ENCODE measurements around the gene KYAT1. TPM values are rescaled to one million over a fixed set of nuclear protein-coding genes. Genes with fewer than 3 reads are reported as not detected.

The KYAT1 gene
- polyA plus RNA-seq, 1 donor = 6.5 TPM

DNA sequence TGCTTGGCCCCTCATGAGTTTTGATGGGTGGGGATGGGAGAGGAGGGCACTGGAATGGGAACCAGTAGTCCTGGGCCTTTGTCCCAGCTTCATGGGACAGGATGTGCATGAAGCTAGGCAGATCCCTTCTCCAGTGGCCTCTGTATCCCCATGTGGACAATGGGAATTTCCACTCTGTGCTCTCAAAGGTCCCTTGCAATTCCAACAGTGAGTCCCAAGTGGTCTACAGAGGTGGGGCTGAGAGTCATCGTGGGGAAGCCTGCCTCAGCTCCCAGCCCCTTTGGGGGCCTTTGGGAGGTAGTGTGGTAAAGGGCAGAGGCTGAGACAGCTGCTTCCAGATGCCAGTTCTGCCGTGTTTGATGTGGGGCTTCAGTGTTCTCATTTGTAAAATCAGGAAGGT, 37.2 kb upstream of the KYAT1 start:
- WGBS (ENCODE audit: insufficient coverage, low lambda C conversion rate) = 80% methylated on average over 1 of the region's 2 CpGs
- Histone ChIP-seq H3K36me3 (ENCODE audit: control insufficient read depth, insufficient read depth, low read length) (peaks cover 30% of the 10 kb centered on the region), H3K4me3 (ENCODE audit: low read length) (no peak overlapping the region), H3K9me3 (ENCODE audit: control insufficient read depth, low read depth, low read length) (peaks cover 3% of the 10 kb centered on the region), H3K4me1 (ENCODE audit: control insufficient read depth, insufficient read depth, low read length) (peaks cover 13% of the 10 kb centered on the region), H3K27ac (ENCODE audit: low read length) (peak overlapping the region; percentile 68), H3K27me3 (ENCODE audit: control insufficient read depth, insufficient read depth, low read length) (no peaks in the 10 kb centered on the region)
- DNase-seq = no peak

DNA sequence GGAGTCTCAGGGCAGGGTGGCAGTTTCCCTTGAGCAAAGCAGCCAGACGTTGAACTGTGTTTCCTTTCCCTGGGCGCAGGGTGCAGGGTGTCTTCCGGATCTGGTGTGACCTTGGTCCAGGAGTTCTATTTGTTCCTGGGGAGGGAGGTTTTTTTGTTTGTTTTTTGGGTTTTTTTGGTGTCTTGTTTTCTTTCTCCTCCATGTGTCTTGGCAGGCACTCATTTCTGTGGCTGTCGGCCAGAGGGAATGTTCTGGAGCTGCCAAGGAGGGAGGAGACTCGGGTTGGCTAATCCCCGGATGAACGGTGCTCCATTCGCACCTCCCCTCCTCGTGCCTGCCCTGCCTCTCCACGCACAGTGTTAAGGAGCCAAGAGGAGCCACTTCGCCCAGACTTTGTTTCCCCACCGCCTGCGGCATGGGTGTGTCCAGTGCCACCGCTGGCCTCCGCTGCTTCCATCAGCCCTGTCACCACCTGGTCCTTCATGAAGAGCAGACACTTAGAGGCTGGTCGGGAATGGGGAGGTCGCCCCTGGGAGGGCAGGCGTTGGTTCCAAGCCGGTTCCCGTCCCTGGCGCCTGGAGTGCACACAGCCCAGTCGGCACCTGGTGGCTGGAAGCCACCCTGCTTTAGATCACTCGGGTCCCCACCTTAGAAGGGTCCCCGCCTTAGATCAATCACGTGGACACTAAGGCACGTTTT, 35.5 kb upstream of the KYAT1 start:
- H3K4me3 ChIP-seq (ENCODE audit: low read length) = no peak overlapping the region
- no peaks in the 10 kb centered on the region for H3K27me3 ChIP-seq (ENCODE audit: control insufficient read depth, insufficient read depth, low read length)
- H3K36me3 ChIP-seq (ENCODE audit: control insufficient read depth, insufficient read depth, low read length) = peaks cover 32% of the 10 kb centered on the region
- peaks cover 13% of the 10 kb centered on the region for H3K4me1 ChIP-seq (ENCODE audit: control insufficient read depth, insufficient read depth, low read length)
- DNase-seq = no peak
- WGBS (ENCODE audit: insufficient coverage, low lambda C conversion rate) = no CpG with 5 or more reads among the region's 26 CpGs
- H3K27ac ChIP-seq (ENCODE audit: low read length) = no peak overlapping the region
- peaks cover 3% of the 10 kb centered on the region for H3K9me3 ChIP-seq (ENCODE audit: control insufficient read depth, low read depth, low read length)

DNA sequence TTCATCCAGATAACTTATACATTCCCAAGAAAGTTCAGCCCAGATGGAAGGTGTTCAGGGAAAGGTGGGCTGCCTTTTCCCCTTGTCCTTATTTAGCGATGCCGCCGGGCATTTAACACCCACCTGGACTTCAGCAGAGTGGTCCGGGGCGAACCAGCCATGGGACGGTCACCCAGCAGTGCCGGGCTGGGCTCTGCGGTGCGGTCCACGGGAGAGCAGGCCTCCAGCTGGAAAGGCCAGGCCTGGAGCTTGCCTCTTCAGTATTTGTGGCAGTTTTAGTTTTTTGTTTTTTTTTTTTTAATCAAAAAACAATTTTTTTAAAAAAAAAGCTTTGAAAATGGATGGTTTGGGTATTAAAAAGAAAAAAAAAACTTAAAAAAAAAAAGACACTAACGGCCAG, 35.0 kb upstream of the KYAT1 start:
- Histone ChIP-seq H3K27me3 (ENCODE audit: control insufficient read depth, insufficient read depth, low read length) (no peaks in the 10 kb centered on the region), H3K9me3 (ENCODE audit: control insufficient read depth, low read depth, low read length) (peaks cover 3% of the 10 kb centered on the region), H3K36me3 (ENCODE audit: control insufficient read depth, insufficient read depth, low read length) (peaks cover 35% of the 10 kb centered on the region), H3K4me1 (ENCODE audit: control insufficient read depth, insufficient read depth, low read length) (peaks cover 14% of the 10 kb centered on the region), H3K27ac (ENCODE audit: low read length) (no peak overlapping the region), H3K4me3 (ENCODE audit: low read length) (no peak overlapping the region)
- WGBS (ENCODE audit: insufficient coverage, low lambda C conversion rate) = 100% methylated on average over 2 of the region's 11 CpGs
- DNase-seq = no peak

DNA sequence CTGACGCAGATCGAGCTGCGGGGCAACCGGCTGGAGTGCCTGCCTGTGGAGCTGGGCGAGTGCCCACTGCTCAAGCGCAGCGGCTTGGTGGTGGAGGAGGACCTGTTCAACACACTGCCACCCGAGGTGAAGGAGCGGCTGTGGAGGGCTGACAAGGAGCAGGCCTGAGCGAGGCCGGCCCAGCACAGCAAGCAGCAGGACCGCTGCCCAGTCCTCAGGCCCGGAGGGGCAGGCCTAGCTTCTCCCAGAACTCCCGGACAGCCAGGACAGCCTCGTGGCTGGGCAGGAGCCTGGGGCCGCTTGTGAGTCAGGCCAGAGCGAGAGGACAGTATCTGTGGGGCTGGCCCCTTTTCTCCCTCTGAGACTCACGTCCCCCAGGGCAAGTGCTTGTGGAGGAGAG, 34.5 kb upstream of the KYAT1 start:
- WGBS (ENCODE audit: insufficient coverage, low lambda C conversion rate) = no CpG with 5 or more reads among the region's 18 CpGs
- H3K9me3 ChIP-seq (ENCODE audit: control insufficient read depth, low read depth, low read length) = peaks cover 3% of the 10 kb centered on the region
- H3K27ac ChIP-seq (ENCODE audit: low read length) = no peak overlapping the region
- H3K36me3 ChIP-seq (ENCODE audit: control insufficient read depth, insufficient read depth, low read length) = peaks cover 41% of the 10 kb centered on the region
- H3K4me3 ChIP-seq (ENCODE audit: low read length) = no peak overlapping the region
- H3K4me1 ChIP-seq (ENCODE audit: control insufficient read depth, insufficient read depth, low read length) = peaks cover 11% of the 10 kb centered on the region
- H3K27me3 ChIP-seq (ENCODE audit: control insufficient read depth, insufficient read depth, low read length) = no peaks in the 10 kb centered on the region
- DNase-seq = no peak

DNA sequence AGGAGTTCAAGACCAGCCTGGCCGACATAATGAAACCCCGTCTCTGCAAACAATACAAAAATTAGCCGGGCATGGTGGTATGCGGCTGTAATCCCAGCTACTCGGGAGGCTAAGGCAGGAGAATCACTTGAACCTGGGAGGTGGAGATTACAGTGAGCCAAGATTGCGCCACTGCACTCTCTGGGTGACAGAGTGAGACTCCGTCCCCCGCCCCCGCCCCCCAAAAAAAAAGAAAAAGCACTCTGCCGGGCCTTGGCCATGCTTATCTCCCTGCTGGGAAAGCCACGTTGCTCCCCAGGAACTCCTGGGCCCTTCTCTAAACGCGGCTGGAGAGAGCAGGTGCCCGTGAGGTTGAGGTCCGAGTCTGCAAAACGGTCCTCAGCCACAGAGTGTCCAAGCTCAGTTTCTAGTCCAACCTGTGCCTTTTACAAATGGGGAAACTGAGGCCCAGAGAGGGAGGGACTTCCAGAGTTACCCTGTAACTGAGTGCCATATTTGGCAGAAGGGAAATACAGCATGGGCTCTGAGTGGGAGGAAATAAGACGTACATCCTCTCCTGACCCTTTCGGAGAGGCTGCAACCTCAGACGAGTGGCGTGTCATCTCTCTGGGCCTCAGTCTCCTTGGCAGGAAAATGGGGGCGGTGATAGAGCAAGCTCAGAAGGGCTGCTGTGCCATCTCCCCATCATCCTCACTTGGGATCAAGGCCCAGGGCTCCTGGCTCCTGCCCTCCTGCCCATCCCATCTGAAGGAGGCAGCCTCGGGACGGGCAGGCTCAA, 32.4 kb upstream of the KYAT1 start:
- peaks cover 3% of the 10 kb centered on the region for H3K9me3 ChIP-seq (ENCODE audit: control insufficient read depth, low read depth, low read length)
- H3K4me3 ChIP-seq (ENCODE audit: low read length) = no peak overlapping the region
- H3K4me1 ChIP-seq (ENCODE audit: control insufficient read depth, insufficient read depth, low read length) = peaks cover 5% of the 10 kb centered on the region
- 100% methylated on average over 2 of the region's 23 CpGs for WGBS (ENCODE audit: insufficient coverage, low lambda C conversion rate)
- no peak overlapping the region for H3K27ac ChIP-seq (ENCODE audit: low read length)
- H3K27me3 ChIP-seq (ENCODE audit: control insufficient read depth, insufficient read depth, low read length) = no peaks in the 10 kb centered on the region
- no peak for DNase-seq
- H3K36me3 ChIP-seq (ENCODE audit: control insufficient read depth, insufficient read depth, low read length) = peaks cover 58% of the 10 kb centered on the region

DNA sequence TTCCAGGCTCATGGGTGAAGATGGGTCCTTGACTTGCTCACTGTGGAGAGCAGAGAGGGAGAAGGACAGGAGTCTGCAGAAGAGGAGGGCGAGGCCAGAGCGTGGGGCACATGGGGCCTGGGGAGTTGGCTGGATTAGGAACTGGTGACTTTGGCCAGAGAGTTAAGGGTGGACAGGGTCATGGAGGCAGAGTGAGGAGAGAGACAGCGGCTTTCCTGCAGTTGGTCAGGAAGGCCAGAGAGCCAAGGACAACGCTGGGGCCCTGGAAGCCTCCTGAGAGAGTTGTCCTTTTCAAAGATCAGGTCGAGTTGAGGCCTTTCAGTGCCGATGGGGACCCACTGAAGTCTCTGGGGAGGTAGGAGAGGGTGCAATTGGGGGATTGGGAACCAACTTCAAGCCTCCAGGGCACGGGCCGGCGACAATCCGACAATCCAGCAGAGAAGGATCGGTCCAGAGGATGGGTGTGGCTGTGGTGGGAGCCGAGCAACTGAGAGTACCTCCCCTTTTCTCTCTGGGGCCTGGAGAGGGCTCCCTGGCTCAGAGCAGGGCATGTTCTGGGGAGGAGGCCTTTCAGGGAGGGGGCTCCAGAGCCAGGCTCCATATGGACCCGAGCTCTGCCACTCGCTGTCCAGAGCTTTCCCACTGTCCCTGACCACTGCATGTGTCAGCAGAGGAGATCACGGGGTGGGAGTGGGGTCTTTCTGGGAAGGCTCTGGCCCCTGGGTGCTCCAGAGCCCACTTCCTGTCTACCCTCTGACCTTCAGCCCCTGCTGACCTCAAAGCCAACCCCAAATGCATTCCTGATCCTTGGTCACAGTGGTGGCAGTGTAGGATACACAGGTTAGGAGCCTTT, 31.5 kb upstream of the KYAT1 start:
- DNase-seq = no peak

DNA sequence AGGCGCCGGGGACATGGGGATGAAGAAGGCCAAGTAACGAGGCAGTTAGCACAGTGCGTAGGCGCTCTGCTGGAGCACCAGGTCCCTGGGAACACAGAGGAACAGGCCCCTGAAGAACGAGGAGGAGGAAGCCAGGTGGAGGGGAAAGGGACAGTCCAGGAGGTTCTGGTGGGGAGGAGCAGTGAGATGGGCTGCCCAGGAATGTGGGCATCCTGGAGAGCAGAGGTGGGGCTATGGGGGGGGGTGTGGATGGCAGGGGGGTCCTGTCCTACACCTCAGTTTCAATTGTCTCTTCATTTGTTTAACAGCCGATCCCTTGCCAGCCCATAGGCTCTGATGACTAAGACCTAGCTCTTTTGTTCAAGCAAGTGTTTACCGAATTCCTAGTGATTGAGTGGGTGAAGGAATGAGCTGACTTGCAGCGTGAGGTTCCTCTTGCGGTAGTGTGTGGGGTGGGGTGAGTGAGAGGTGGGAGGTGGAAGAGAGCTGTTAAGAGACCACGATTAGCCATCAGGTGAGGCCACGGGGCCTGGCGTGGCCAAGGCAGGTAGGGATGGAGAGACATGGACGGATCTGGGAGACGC, 30.6 kb upstream of the KYAT1 start:
- H3K9me3 ChIP-seq (ENCODE audit: control insufficient read depth, low read depth, low read length) = peaks cover 3% of the 10 kb centered on the region

More for the DNA sequence above, 31.5 kb upstream of the KYAT1 start:
- Histone ChIP-seq H3K36me3 (ENCODE audit: control insufficient read depth, insufficient read depth, low read length) (peaks cover 68% of the 10 kb centered on the region), H3K4me1 (ENCODE audit: control insufficient read depth, insufficient read depth, low read length) (peaks cover 2% of the 10 kb centered on the region), H3K27me3 (ENCODE audit: control insufficient read depth, insufficient read depth, low read length) (no peaks in the 10 kb centered on the region), H3K9me3 (ENCODE audit: control insufficient read depth, low read depth, low read length) (peaks cover 3% of the 10 kb centered on the region), H3K27ac (ENCODE audit: low read length) (no peak overlapping the region), H3K4me3 (ENCODE audit: low read length) (no peak overlapping the region)
- no CpG with 5 or more reads among the region's 15 CpGs for WGBS (ENCODE audit: insufficient coverage, low lambda C conversion rate)

DNA sequence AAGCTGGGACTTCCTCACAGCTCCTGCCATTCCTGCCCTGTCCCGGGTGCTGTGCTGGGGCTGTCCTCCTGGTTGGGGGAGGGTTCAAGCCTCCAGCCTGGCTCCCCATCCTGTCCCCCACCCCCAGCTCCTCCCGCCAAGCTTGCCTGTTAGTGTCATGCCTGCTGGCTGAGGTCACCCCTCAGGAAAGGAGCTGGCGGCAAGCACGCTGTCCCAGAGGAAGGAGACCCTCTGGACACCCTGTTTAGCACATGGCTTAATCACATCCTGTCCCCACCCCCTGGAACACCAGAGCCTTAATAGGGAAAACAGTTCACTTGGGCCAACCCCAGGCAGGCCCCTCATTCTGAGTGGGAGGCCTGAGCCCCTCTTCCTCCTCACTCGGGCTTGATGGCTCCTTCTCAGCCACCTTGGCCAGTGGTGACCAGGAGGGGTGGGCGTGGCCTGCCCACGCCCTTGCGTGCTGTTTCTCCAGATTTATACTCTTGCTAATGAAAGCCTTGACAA, 29.8 kb upstream of the KYAT1 start:
- Histone ChIP-seq H3K9me3 (ENCODE audit: control insufficient read depth, low read depth, low read length) (peaks cover under 1% of the 10 kb centered on the region), H3K36me3 (ENCODE audit: control insufficient read depth, insufficient read depth, low read length) (peaks cover 70% of the 10 kb centered on the region), H3K4me3 (ENCODE audit: low read length) (no peak overlapping the region), H3K27me3 (ENCODE audit: control insufficient read depth, insufficient read depth, low read length) (no peaks in the 10 kb centered on the region), H3K27ac (ENCODE audit: low read length) (peak overlapping the region; percentile 4), H3K4me1 (ENCODE audit: control insufficient read depth, insufficient read depth, low read length) (peaks cover 2% of the 10 kb centered on the region)
- WGBS (ENCODE audit: insufficient coverage, low lambda C conversion rate) = no CpG with 5 or more reads among the region's 8 CpGs
- DNase-seq = peak in 1 of 2 donors; percentile 32

More for the DNA sequence above, 30.6 kb upstream of the KYAT1 start:
- peaks cover 2% of the 10 kb centered on the region for H3K4me1 ChIP-seq (ENCODE audit: control insufficient read depth, insufficient read depth, low read length)
- WGBS (ENCODE audit: insufficient coverage, low lambda C conversion rate) = 50% methylated on average over 1 of the region's 15 CpGs
- no peaks in the 10 kb centered on the region for H3K27me3 ChIP-seq (ENCODE audit: control insufficient read depth, insufficient read depth, low read length)
- no peak for DNase-seq
- peak overlapping the region; percentile 4 for H3K27ac ChIP-seq (ENCODE audit: low read length)
- no peak overlapping the region for H3K4me3 ChIP-seq (ENCODE audit: low read length)
- peaks cover 73% of the 10 kb centered on the region for H3K36me3 ChIP-seq (ENCODE audit: control insufficient read depth, insufficient read depth, low read length)

DNA sequence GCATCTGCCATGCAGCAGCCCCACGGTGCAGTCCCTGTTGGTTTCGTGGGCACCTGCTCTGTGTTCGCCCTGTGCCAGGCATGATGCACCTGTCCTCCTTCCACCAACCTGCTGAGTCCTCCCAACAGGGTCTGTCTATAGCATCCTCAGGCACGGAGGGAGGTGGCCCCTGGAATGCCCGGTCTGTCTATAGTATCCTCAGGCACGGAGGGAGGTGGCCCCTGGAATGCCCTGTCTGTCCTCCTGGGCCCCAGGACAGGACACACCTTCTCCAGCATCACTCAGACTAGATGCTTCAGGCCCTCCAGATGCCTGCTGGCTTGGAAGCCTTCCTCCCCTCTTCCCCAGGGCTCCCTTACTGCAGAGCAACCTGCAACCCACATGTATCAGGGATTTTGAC, 29.2 kb upstream of the KYAT1 start:
- Histone ChIP-seq H3K36me3 (ENCODE audit: control insufficient read depth, insufficient read depth, low read length) (peaks cover 63% of the 10 kb centered on the region), H3K27ac (ENCODE audit: low read length) (no peak overlapping the region), H3K4me1 (ENCODE audit: control insufficient read depth, insufficient read depth, low read length) (peaks cover 2% of the 10 kb centered on the region)

DNA sequence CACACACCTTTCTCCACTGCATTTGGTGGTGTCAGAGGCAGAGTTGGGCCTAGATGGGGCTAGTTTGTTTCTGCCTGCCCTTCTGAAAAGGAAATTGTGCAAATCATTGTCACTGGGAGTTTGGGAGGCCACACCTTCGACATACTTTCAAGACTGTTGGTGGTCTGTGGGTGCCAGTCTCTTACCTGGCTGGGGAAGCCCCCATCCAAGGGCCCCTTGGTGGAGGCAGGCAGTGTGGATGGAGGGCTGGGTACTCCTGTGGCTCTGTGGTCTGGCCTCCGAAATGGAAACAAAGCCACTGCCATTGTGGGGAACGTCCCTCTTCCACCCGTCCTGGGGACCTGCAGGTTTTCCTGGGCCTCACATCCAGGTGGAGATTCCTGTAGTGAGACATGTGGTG, 28.1 kb upstream of the KYAT1 start:
- WGBS (ENCODE audit: insufficient coverage, low lambda C conversion rate) = no CpG with 5 or more reads among the region's 4 CpGs
- H3K9me3 ChIP-seq (ENCODE audit: control insufficient read depth, low read depth, low read length) = no peaks in the 10 kb centered on the region
- H3K27me3 ChIP-seq (ENCODE audit: control insufficient read depth, insufficient read depth, low read length) = no peaks in the 10 kb centered on the region
- peaks cover 57% of the 10 kb centered on the region for H3K36me3 ChIP-seq (ENCODE audit: control insufficient read depth, insufficient read depth, low read length)
- no peak for DNase-seq
- no peak overlapping the region for H3K4me3 ChIP-seq (ENCODE audit: low read length)
- H3K27ac ChIP-seq (ENCODE audit: low read length) = no peak overlapping the region
- peaks cover 2% of the 10 kb centered on the region for H3K4me1 ChIP-seq (ENCODE audit: control insufficient read depth, insufficient read depth, low read length)

More for the DNA sequence above, 29.2 kb upstream of the KYAT1 start:
- H3K27me3 ChIP-seq (ENCODE audit: control insufficient read depth, insufficient read depth, low read length) = no peaks in the 10 kb centered on the region
- no peak for DNase-seq
- H3K9me3 ChIP-seq (ENCODE audit: control insufficient read depth, low read depth, low read length) = no peaks in the 10 kb centered on the region
- no peak overlapping the region for H3K4me3 ChIP-seq (ENCODE audit: low read length)
- WGBS (ENCODE audit: insufficient coverage, low lambda C conversion rate) = no CpG with 5 or more reads among the region's 6 CpGs
